BLaER1 (cell line): Measurements from ENCODE around the gene CIDEC.
A peak's percentile ranks its signal among the peaks of the same experiment; 100 is the strongest.

ENCODE experiments used
- H3K27ac ChIP-seq: shearing (Covaris generic); formaldehyde crosslinking; 2 replicates; pipeline ENCODE4 v1.8.1; 2022
- H3K27me3 ChIP-seq: shearing (Covaris generic); formaldehyde crosslinking; 2 replicates; pipeline ENCODE4 v1.8.1; 2022
- H3K36me3 ChIP-seq: shearing (Covaris generic); formaldehyde crosslinking; 2 replicates; pipeline ENCODE4 v1.8.1; 2022
- H3K4me1 ChIP-seq: shearing (Covaris generic); formaldehyde crosslinking; 2 replicates; pipeline ENCODE4 v1.8.1; 2022
- H3K4me2 ChIP-seq: shearing (Covaris generic); formaldehyde crosslinking; 2 replicates; pipeline ENCODE4 v1.8.1; 2022
- H3K4me3 ChIP-seq: shearing (Covaris generic); formaldehyde crosslinking; 2 replicates; pipeline ENCODE4 v1.8.1; 2022
- H3K9ac ChIP-seq: shearing (Covaris generic); formaldehyde crosslinking; 2 replicates; pipeline ENCODE4 v1.8.1; 2022
- H3K9me3 ChIP-seq: shearing (Covaris generic); formaldehyde crosslinking; 2 replicates; pipeline ENCODE4 v1.8.1; 2022
- H4K20me1 ChIP-seq: shearing (Covaris generic); formaldehyde crosslinking; 2 replicates; pipeline ENCODE4 v1.8.1; 2022
- Cebpa-rat ChIP-seq: shearing (Covaris generic); IDR thresholded peaks from 2 replicates; pipeline ENCODE4 v1.8.1; 2022

Gene CIDEC, protein sequence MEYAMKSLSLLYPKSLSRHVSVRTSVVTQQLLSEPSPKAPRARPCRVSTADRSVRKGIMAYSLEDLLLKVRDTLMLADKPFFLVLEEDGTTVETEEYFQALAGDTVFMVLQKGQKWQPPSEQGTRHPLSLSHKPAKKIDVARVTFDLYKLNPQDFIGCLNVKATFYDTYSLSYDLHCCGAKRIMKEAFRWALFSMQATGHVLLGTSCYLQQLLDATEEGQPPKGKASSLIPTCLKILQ

DNA sequence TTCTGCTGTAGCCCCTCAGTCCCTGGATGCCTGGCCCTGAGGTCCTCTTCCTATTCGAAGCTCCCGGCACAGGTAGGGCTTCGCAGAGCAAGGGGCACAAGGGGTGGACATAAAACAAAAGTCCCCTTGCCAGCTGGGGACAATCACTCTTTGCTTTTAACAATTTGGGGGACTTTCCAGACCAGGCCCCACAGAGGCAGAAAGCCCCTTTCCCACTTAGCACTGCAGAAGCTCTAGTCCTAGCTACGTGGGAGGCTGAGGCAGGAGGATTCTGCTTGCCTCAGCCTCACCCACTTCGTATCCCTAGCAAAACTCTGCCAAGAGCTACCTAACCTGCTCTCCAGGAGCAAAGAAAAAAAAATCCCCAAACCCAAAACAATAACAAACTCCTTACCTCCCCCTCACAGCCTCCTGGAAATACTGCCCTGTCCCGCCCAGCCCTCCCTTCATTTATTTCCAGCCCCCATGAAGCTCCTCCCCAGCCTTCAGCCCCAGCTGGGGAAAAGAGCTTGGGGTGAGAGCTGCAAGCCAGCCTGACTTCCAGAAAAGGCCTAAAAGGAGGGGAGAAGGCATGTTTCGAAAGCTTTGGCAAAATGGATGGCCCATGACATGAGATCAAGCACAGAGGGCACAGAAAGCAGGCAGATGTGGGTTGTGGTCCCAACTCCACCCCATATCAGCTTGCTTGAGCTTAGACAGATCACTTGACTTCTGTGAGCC lies at the start of gene CIDEC:
CIDEC (minus strand) TSS at position 424 of the 720 bp plus-strand sequence. CDS start 1,767 bp downstream, outside the sequence.
- H3K9me3 ChIP-seq: no peaks in the 10 kb centered on the region
- H3K4me2 ChIP-seq: no peak within 1 kb of the TSS
- no peak within 1 kb of the TSS for H3K27ac ChIP-seq

DNA sequence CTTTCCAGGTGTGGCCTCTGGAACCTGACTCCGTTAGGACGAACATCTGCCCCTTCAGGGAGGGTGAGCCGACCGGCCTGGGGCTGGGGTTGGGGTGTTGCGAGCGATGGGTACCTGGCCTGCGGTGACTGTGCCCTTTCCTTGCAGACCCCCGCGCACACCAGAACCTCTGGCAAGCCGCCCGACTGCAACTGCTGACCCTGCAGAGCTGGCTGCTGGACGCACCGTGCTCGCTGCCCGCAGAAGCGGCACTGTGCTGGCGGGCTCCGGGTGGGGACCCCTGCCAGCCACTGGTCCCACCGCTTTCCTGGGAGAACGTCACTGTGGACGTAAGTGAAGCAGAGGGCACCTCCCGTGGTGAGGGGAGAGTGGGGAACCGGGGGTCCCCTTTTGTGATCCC lies 48.1 kb upstream of the CIDEC start:
- H3K4me3 ChIP-seq: no peak overlapping the region
- no peak for TF ChIP-seq Cebpa-rat
- 0 out of 2 replicates have a peak, but pooled peaks cover 10% of the 10 kb centered on the region for H3K36me3 ChIP-seq
- no peak overlapping the region for H3K9ac ChIP-seq
- H3K27ac ChIP-seq: no peak overlapping the region
- H4K20me1 ChIP-seq: no peaks in the 10 kb centered on the region
- no peaks in the 10 kb centered on the region for H3K27me3 ChIP-seq
- H3K9me3 ChIP-seq: no peaks in the 10 kb centered on the region
- H3K4me1 ChIP-seq: peaks cover 8% of the 10 kb centered on the region
- H3K4me2 ChIP-seq: no peak overlapping the region

More for the DNA sequence above, at the start of gene CIDEC:
- H3K4me3 ChIP-seq: no peak within 1 kb of the TSS
- H4K20me1 ChIP-seq: no peaks in the 10 kb centered on the region
- H3K9ac ChIP-seq: no peak within 1 kb of the TSS
- no peak for TF ChIP-seq Cebpa-rat
- H3K36me3 ChIP-seq: no peaks in the 10 kb centered on the region
- no peaks in the 10 kb centered on the region for H3K27me3 ChIP-seq
- no peaks in the 10 kb centered on the region for H3K4me1 ChIP-seq

DNA sequence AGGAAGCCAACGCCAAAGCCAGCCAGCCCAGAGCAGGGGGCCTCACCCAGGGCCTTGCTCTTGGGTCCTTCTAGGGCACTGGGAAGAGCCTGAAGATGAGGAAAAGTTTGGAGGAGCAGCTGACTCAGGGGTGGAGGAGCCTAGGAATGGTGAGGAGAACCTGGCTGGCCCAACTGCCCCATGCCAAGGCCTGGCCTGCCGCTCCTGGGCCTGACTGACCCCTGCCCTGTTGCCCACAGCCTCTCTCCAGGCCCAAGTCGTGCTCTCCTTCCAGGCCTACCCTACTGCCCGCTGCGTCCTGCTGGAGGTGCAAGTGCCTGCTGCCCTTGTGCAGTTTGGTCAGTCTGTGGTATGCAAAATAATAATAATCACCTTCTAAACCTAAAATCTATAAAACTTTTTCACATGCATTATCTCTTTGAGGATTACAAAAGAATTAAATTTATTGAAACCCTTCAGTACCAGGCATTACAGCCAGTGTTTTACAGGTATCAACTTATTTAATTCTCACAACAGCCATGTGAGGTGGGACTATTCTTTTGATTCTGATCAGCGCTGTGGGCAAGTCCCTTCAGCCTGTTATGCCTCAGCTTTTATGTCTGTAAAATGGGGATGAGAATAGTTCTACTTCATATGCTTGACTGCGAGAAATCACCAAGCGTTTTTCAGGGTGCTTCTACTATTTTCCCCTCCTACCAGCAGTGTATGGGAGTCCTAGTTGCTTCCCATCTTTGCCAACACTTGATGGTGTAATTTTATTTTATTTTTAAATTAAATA lies 38.4 kb upstream of the CIDEC start:
- H3K4me1 ChIP-seq: peaks cover 42% of the 10 kb centered on the region
- no peak overlapping the region for H3K4me3 ChIP-seq
- no peak for TF ChIP-seq Cebpa-rat
- H3K27ac ChIP-seq: no peak overlapping the region
- H4K20me1 ChIP-seq: no peaks in the 10 kb centered on the region
- no peak overlapping the region for H3K4me2 ChIP-seq
- H3K9me3 ChIP-seq: no peaks in the 10 kb centered on the region
- peaks cover 19% of the 10 kb centered on the region for H3K27me3 ChIP-seq
- no peaks in the 10 kb centered on the region for H3K36me3 ChIP-seq
- no peak overlapping the region for H3K9ac ChIP-seq

DNA sequence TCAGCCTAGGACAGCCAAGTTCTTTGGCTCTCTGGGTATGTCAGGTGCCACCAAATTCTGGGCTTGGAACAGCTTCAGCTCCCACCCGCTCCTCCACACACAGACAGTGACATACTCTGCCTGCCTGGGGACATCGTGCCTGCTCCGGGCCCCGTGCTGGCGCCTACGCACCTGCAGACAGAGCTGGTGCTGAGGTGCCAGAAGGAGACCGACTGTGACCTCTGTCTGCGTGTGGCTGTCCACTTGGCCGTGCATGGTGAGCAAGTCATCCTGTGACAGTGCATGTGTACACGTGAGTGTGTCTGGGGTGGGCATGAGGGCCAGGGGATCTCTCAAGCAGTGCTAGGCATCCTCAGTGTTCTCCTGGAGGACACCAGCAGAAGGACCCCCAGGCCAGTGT lies 37.8 kb upstream of the CIDEC start:
- no peak overlapping the region for H3K9ac ChIP-seq
- H3K9me3 ChIP-seq: no peaks in the 10 kb centered on the region
- no peaks in the 10 kb centered on the region for H3K36me3 ChIP-seq
- H3K4me2 ChIP-seq: peak overlapping the region; percentile 100; the same call in 1 of the 2 replicates
- peak overlapping the region; percentile 57; the same call in 1 of the 2 replicates for H3K27ac ChIP-seq
- no peak for TF ChIP-seq Cebpa-rat
- peaks cover 19% of the 10 kb centered on the region for H3K27me3 ChIP-seq
- no peak overlapping the region for H3K4me3 ChIP-seq
- peaks cover 43% of the 10 kb centered on the region for H3K4me1 ChIP-seq
- H4K20me1 ChIP-seq: no peaks in the 10 kb centered on the region

DNA sequence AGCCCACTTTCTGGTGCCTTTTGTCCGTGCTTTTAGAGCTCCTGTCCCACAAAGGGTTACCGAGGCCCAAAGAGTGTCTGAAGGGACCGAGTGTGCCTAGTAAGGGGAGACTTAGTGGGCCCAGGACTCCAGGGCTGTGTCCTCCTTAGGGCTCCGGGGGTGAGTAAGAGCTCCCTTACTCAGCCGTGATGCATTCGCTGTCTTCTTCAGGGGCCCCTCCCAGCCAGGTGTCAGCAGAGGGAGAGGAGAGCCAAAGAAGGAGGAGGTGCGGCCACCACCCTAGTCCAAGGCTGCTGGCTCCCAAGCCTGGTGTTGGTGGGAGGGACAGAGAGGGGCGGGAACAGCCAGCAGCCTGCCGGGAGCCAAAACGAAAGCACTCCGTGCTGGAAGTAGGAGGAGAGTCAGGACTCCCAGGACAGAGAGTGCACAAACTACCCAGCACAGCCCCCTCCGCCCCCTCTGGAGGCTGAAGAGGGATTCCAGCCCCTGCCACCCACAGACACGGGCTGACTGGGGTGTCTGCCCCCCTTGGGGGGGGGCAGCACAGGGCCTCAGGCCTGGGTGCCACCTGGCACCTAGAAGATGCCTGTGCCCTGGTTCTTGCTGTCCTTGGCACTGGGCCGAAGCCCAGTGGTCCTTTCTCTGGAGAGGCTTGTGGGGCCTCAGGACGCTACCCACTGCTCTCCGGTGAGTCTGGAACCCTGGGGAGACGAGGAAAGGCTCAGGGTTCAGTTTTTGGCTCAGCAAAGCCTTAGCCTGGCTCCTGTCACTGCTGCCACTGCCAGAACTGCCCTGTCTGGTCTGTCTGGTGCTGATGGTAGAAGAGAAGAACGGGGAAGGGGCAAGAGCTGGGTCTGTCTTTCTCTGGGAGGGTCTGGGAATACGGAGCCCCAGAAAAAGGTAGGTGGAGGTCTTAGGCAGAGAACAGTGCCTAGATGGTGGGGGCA lies 37.0 kb upstream of the CIDEC start, which contains the start of gene IL17RC:
IL17RC (plus strand) TSS at position 365 of the 947 bp plus-strand sequence; CDS start at position 583, 218 bp downstream.
- no peaks in the 10 kb centered on the region for H3K9me3 ChIP-seq
- H3K27ac ChIP-seq: peak within 1 kb of the TSS; percentile 75
- no peaks in the 10 kb centered on the region for H4K20me1 ChIP-seq
- peaks cover 19% of the 10 kb centered on the region for H3K27me3 ChIP-seq
- peak within 1 kb of the TSS; percentile 74 for H3K4me3 ChIP-seq
- H3K36me3 ChIP-seq: no peaks in the 10 kb centered on the region
- peak within 1 kb of the TSS; percentile 100 for H3K4me2 ChIP-seq
- peaks cover 43% of the 10 kb centered on the region for H3K4me1 ChIP-seq
- peak within 1 kb of the TSS; percentile 73 for H3K9ac ChIP-seq
- TF ChIP-seq Cebpa-rat: no peak

DNA sequence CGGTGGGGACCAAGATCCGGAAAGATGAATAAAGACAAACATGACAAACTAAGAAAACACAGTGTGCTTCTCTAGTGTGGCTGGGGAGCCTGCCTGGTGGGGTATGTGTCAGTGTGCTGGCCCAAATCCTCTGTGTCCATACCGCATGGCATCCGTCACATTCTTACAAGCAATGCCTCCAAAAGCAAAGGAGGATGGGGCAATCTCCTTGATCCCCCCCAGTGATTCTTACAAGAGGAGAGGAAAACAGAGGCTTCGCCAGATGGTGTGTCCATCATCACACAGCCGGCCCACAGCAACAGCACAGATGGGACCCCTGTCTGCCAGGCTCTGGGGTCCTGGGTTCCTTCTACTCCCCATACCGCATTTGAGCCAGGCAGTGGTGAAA lies 36.3 kb upstream of the CIDEC start:
- Histone ChIP-seq H3K27ac (peak overlapping the region; percentile 57; the same call in 1 of the 2 replicates), H3K9ac (peak overlapping the region; percentile 65)
- TF ChIP-seq Cebpa-rat: no peak

DNA sequence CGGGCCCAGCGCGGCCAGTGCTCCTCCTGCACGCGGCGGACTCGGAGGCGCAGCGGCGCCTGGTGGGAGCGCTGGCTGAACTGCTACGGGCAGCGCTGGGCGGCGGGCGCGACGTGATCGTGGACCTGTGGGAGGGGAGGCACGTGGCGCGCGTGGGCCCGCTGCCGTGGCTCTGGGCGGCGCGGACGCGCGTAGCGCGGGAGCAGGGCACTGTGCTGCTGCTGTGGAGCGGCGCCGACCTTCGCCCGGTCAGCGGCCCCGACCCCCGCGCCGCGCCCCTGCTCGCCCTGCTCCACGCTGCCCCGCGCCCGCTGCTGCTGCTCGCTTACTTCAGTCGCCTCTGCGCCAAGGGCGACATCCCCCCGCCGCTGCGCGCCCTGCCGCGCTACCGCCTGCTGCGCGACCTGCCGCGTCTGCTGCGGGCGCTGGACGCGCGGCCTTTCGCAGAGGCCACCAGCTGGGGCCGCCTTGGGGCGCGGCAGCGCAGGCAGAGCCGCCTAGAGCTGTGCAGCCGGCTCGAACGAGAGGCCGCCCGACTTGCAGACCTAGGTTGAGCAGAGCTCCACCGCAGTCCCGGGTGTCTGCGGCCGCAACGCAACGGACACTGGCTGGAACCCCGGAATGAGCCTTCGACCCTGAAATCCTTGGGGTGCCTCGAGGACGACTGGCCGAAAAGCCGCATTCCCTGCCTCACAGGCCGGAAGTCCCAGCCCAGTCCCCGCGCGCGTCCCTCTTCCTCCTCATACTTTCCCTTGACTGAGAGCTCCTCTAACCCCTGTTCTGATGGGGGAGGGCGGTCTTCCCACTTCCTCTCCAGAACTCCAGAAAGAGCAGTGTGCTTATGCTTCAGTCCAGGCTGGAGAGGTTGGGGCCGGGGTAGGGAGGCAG lies 35.4 kb upstream of the CIDEC start:
- peak overlapping the region; percentile 74 for H3K4me3 ChIP-seq
- peak overlapping the region; percentile 100 for H3K4me2 ChIP-seq
- peaks cover 43% of the 10 kb centered on the region for H3K4me1 ChIP-seq
- H3K27ac ChIP-seq: peak overlapping the region; percentile 75
- peaks cover 19% of the 10 kb centered on the region for H3K27me3 ChIP-seq
- peak overlapping the region; percentile 73 for H3K9ac ChIP-seq
- H3K9me3 ChIP-seq: no peaks in the 10 kb centered on the region
- no peaks in the 10 kb centered on the region for H4K20me1 ChIP-seq
- no peak for TF ChIP-seq Cebpa-rat
- no peaks in the 10 kb centered on the region for H3K36me3 ChIP-seq

More for the DNA sequence above, 36.3 kb upstream of the CIDEC start:
- Histone ChIP-seq H3K9me3 (no peaks in the 10 kb centered on the region), H3K4me2 (peak overlapping the region; percentile 100), H4K20me1 (no peaks in the 10 kb centered on the region), H3K4me1 (peaks cover 43% of the 10 kb centered on the region), H3K27me3 (peaks cover 19% of the 10 kb centered on the region), H3K36me3 (no peaks in the 10 kb centered on the region), H3K4me3 (peak overlapping the region; percentile 55)

DNA sequence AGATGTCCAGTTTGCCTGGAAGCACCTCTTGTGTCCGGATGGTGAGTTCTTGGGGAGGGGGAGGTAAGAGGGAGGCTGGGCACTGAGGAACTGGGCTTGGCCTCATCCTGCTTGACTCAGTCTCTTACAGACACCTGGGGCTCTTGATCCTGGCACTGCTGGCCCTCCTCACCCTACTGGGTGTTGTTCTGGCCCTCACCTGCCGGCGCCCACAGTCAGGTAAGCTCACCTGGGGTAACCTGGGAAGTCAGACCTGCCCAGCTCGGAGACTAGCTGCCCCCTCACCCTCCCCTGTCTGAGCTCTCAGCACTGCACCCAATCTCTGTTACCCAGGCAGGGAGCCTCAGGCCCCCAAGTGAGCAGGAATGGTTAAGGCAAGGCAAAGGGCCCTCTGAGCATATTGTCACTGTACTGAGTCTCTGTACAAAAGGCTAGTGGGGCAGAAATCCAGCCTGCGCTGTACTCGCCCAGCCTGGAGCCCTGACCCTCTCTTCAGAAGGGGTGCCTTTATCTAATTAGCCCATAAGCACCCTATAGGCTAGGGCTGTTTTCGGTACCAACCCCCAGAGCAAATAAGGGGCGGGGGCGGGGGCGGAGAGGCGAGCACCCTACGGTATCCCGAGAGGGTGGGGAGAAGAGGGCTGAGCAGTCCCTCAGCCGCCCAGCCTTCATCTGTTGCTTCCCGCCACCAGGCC lies 34.7 kb upstream of the CIDEC start:
- no peak for TF ChIP-seq Cebpa-rat
- H4K20me1 ChIP-seq: no peaks in the 10 kb centered on the region
- no peaks in the 10 kb centered on the region for H3K36me3 ChIP-seq
- H3K27ac ChIP-seq: peak overlapping the region; percentile 75
- H3K4me2 ChIP-seq: peak overlapping the region; percentile 100
- H3K4me1 ChIP-seq: peaks cover 43% of the 10 kb centered on the region
- H3K9ac ChIP-seq: peak overlapping the region; percentile 73
- H3K4me3 ChIP-seq: peak overlapping the region; percentile 74
- peaks cover 19% of the 10 kb centered on the region for H3K27me3 ChIP-seq
- no peaks in the 10 kb centered on the region for H3K9me3 ChIP-seq
